IPS-NIHi7 (cell line): ENCODE results near the gene KLK8.
"Not testable (repeated sequence)": the region's sequence is repeated elsewhere in the genome, so short reads cannot be mapped to it uniquely, and the experiment has no call there.

Source experiments
- DNase-seq: peaks from one replicate; pipeline ENCODE4 v3.0.0; 2012; ENCODE audit warnings: mixed read lengths; ENCODE audit errors: extremely low spot score

The KLK8 gene

GRCh38 chr19:51016798-51017683 lies 15.6 kb upstream of the KLK8 start:
- DNase-seq, result peak; percentile 93

- no peak for DNase-seq
Observed at GRCh38 chr19:51015691-51016267, 14.4 kb upstream of the KLK8 start.

GRCh38 chr19:51014242-51014641 lies 12.8 kb upstream of the KLK8 start:
- DNase-seq, result no peak

- DNase-seq, result no peak
Observed at GRCh38 chr19:51012661-51013190, 11.3 kb upstream of the KLK8 start.

- no peak for DNase-seq
Observed at GRCh38 chr19:51010066-51010795, 8.8 kb upstream of the KLK8 start.

- DNase-seq, result no peak
Observed at GRCh38 chr19:51009061-51009891, 7.9 kb upstream of the KLK8 start.

GRCh38 chr19:51007488-51007887 lies 6.1 kb upstream of the KLK8 start:
- no peak for DNase-seq

GRCh38 chr19:51006406-51006805 lies 5.0 kb upstream of the KLK8 start:
- DNase-seq, result no peak

GRCh38 chr19:51005248-51005647 lies 3.8 kb upstream of the KLK8 start:
- no peak for DNase-seq

GRCh38 chr19:51003316-51003715 lies 1.9 kb upstream of the KLK8 start:
- no peak for DNase-seq

- DNase-seq, result peak; percentile 96
Observed at GRCh38 chr19:51002542-51003311, 1.3 kb upstream of the KLK8 start.

GRCh38 chr19:51002089-51002532 lies 707 bp upstream of the KLK8 start:
- peak; percentile 65 for DNase-seq

- DNase-seq, result peak; percentile 77
Observed at GRCh38 chr19:51000981-51001380, 423 bp downstream of the KLK8 start.

GRCh38 chr19:51000426-51000825 lies 978 bp downstream of the KLK8 start:
- no peak for DNase-seq

GRCh38 chr19:50998686-50999085 lies 2.7 kb downstream of the KLK8 start:
- DNase-seq, result no peak

- DNase-seq, result no peak
Observed at GRCh38 chr19:50998061-50998460, 3.3 kb downstream of the KLK8 start.

GRCh38 chr19:50994129-50994528 lies 7.3 kb downstream of the KLK8 start:
- DNase-seq, result peak; percentile 38

- DNase-seq, result no peak
Observed at GRCh38 chr19:50992666-50993035, 8.8 kb downstream of the KLK8 start.

- not testable (repeated sequence) for DNase-seq
Observed at GRCh38 chr19:50984416-50984815, 17.0 kb downstream of the KLK8 start.

GRCh38 chr19:50983625-50984292 lies 17.6 kb downstream of the KLK8 start, which contains the start of gene KLK7:
Gene KLK7 (minus strand): TSS chr19:50983917. CDS start chr19:50982399, 1,518 bp downstream.
- peak; percentile 46 for DNase-seq
